ENCODE data around the gene SLC7A7. TPM values are rescaled to one million over a fixed set of nuclear protein-coding genes. Genes with fewer than 3 reads are reported as not detected.

SLC7A7 gene
- total RNA-seq, 1 donor from 2014 or later: 33.7 TPM

DNA sequence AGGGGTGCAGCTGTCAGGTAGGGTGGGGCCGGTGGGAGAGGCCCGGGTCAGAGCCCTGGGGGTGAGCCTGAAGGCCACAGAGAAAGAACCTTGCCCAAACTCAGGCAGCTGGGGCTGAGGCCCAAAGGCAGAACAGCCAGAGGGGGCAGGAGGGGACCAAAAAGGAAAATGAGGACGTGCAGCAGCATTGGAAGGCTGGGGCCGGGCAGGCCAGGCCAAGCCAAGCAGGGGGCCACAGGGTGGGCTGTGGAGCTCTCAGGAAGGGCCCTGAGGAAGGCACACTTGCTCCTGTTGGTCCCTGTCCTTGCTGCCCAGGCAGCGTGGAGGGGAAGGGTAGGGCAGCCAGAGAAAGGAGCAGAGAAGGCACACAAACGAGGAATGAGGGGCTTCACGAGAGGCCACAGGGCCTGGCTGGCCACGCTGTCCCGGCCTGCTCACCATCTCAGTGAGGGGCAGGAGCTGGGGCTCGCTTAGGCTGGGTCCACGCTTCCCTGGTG, 31.6 kb upstream of the SLC7A7 start:
- TF ChIP-seq, protein P1, sequence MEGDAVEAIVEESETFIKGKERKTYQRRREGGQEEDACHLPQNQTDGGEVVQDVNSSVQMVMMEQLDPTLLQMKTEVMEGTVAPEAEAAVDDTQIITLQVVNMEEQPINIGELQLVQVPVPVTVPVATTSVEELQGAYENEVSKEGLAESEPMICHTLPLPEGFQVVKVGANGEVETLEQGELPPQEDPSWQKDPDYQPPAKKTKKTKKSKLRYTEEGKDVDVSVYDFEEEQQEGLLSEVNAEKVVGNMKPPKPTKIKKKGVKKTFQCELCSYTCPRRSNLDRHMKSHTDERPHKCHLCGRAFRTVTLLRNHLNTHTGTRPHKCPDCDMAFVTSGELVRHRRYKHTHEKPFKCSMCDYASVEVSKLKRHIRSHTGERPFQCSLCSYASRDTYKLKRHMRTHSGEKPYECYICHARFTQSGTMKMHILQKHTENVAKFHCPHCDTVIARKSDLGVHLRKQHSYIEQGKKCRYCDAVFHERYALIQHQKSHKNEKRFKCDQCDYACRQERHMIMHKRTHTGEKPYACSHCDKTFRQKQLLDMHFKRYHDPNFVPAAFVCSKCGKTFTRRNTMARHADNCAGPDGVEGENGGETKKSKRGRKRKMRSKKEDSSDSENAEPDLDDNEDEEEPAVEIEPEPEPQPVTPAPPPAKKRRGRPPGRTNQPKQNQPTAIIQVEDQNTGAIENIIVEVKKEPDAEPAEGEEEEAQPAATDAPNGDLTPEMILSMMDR (IDR thresholded peaks at IDR 0.05): no peak
- Mint-ChIP-seq H3K9me3 (no peaks in the 10 kb centered on the region), H3K27ac (no peak overlapping the region), H3K4me1 (no peaks in the 10 kb centered on the region), H3K4me3 (no peak overlapping the region), H3K27me3 (peaks cover 9% of the 10 kb centered on the region), H3K36me3 (ENCODE audit: low read depth) (no peaks in the 10 kb centered on the region)
- ATAC-seq (ENCODE audit: low read depth) (no peak), DNase-seq (no peak)
- intact Hi-C loops (cut with micrococcal nuclease): no loop called here
- POLR2A ChIA-PET: no interaction called here
- CTCF ChIA-PET: no interaction called here

DNA sequence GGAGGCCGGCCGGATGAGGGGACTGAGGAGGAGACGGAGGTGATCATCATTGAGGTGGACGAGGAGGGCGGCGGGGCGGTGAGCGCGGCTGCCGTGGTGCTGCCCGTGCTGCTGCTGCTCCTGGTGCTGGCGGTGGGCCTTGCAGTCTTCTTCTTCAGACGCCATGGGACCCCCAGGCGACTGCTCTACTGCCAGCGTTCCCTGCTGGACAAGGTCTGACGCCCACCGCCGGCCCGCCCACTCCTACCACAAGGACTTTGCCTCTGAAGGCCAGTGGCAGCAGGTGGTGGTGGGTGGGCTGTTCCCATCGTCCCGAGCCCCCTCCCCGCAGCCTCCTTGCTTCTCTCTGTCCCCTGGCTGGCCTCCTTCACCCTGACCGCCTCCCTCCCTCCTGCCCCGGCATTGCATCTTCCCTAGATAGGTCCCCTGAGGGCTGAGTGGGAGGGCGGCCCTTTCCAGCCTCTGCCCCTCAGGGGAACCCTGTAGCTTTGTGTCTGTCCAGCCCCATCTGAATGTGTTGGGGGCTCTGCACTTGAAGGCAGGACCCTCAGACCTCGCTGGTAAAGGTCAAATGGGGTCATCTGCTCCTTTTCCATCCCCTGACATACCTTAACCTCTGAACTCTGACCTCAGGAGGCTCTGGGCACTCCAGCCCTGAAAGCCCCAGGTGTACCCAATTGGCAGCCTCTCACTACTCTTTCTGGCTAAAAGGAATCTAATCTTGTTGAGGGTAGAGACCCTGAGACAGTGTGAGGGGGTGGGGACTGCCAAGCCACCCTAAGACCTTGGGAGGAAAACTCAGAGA, 30.8 kb upstream of the SLC7A7 start:
- TF ChIP-seq, protein P1 (IDR thresholded peaks at IDR 0.05): no peak

DNA sequence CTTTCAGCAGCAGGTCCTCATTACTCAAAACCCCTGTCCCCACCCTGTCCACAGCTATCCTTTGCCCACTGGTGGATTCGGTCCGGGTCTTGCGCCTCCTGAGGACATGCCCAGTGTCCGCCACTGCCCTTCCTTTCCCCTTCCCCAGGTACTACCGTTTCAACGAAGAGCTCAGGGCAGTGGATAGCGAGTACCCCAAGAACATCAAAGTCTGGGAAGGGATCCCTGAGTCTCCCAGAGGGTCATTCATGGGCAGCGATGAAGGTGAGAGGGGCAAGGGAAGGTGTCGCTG, 29.8 kb upstream of the SLC7A7 start:
- H3K36me3 Mint-ChIP-seq (ENCODE audit: low read depth): no peaks in the 10 kb centered on the region
- ATAC-seq (ENCODE audit: low read depth) (no peak), DNase-seq (no peak)
- intact Hi-C loops (cut with micrococcal nuclease): no loop called here
- H3K4me1 Mint-ChIP-seq: no peaks in the 10 kb centered on the region
- no peak overlapping the region for H3K4me3 Mint-ChIP-seq
- POLR2A ChIA-PET: interaction anchor here (0.6 to 1.0 kb wide), 4 partner anchors 10 to 1402 kb away, joined by 3 to 8 read pairs (median 5); no protein-coding TSS in a partner anchor
- no peaks in the 10 kb centered on the region for H3K9me3 Mint-ChIP-seq
- H3K27ac Mint-ChIP-seq: no peak overlapping the region
- peaks cover 9% of the 10 kb centered on the region for H3K27me3 Mint-ChIP-seq
- CTCF ChIA-PET: interaction anchor here (0.6 kb wide), 1 partner anchor 260 kb away, joined by 3 read pairs; no protein-coding TSS in a partner anchor
- TF ChIP-seq, protein P1 (IDR thresholded peaks at IDR 0.05): no peak

More for the DNA sequence above, 30.8 kb upstream of the SLC7A7 start:
- CTCF ChIA-PET: no interaction called here
- no peak for ATAC-seq (ENCODE audit: low read depth)
- no peaks in the 10 kb centered on the region for H3K36me3 Mint-ChIP-seq (ENCODE audit: low read depth)
- DNase-seq: no peak
- intact Hi-C loops (cut with micrococcal nuclease): no loop called here
- no peak overlapping the region for H3K27ac Mint-ChIP-seq
- peaks cover 9% of the 10 kb centered on the region for H3K27me3 Mint-ChIP-seq
- POLR2A ChIA-PET: interaction anchor here (1.0 kb wide), 1 partner anchor 24 kb away, joined by 3 read pairs; no protein-coding TSS in a partner anchor
- H3K4me3 Mint-ChIP-seq: no peak overlapping the region
- H3K9me3 Mint-ChIP-seq: no peaks in the 10 kb centered on the region
- no peaks in the 10 kb centered on the region for H3K4me1 Mint-ChIP-seq

DNA sequence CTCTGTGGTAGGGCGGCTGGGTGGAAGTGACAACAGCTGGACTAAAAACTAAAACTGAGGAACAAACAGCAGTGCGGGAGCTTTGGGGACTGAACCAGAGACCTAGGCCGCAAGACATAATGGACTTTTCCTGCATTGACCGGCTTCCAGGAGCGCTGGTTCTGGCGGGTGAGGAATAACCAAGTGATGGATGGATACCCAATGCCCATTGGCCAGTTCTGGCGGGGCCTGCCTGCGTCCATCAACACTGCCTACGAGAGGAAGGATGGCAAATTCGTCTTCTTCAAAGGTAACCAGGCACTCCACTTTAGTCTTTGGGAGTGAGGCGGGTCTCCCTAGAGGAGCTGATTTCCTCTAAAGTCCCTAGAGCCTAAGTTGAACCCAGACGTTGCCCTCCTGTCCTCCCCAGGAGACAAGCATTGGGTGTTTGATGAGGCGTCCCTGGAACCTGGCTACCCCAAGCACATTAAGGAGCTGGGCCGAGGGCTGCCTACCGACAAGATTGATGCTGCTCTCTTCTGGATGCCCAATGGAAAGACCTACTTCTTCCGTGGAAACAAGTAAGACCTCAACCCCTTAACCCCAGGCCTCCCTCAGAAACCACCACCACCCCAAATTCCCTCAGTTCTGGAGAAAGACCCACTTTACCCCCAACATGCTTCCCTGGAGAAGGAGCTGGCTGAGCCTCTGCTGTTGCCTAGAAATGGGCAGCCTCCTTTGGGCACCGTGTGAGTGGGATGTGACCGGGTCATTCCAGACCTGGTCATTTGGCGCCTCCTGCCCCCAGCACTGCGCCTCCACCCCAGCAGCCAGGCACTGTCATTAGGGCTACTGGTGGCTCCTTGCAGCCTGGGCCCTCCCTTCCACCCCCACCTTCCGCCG, 29.2 kb upstream of the SLC7A7 start:
- H3K4me3 Mint-ChIP-seq: no peak overlapping the region
- TF ChIP-seq, protein P1 (IDR thresholded peaks at IDR 0.05): no peak
- intact Hi-C loops (cut with micrococcal nuclease): no loop called here
- ATAC-seq (ENCODE audit: low read depth) (no peak), DNase-seq (no peak)
- CTCF ChIA-PET: interaction anchor here (0.6 kb wide), 1 partner anchor 260 kb away, joined by 3 read pairs; no protein-coding TSS in a partner anchor
- H3K36me3 Mint-ChIP-seq (ENCODE audit: low read depth): no peaks in the 10 kb centered on the region
- peaks cover 9% of the 10 kb centered on the region for H3K27me3 Mint-ChIP-seq
- no peaks in the 10 kb centered on the region for H3K4me1 Mint-ChIP-seq
- no peaks in the 10 kb centered on the region for H3K9me3 Mint-ChIP-seq
- POLR2A ChIA-PET: interaction anchor here (0.7 kb wide), 1 partner anchor 14 kb away, joined by 6 read pairs; no protein-coding TSS in a partner anchor
- no peak overlapping the region for H3K27ac Mint-ChIP-seq
